HG02840 (cell line): ENCODE results near the gene OSTC.

ENCODE experiments used
- ATAC-seq: cut with Tn5 transposase; IDR thresholded peaks from one replicate; pipeline ENCODE4 v1.9.1; 2021; ENCODE audit warnings: mild to moderate bottlenecking, moderate library complexity, moderate number of reproducible peaks; ENCODE audit not compliant: unreplicated experiment, low FRiP score

OSTC gene

GRCh38 chr4:108644237-108644636 lies 6.2 kb upstream of the OSTC start:
- ATAC-seq: no peak

- ATAC-seq: no peak
Observed at GRCh38 chr4:108646706-108647105, 3.7 kb upstream of the OSTC start.

GRCh38 chr4:108649863-108650211 lies 562 bp upstream of the OSTC start:
- peak; percentile 16 for ATAC-seq

GRCh38 chr4:108651014-108651791 lies 804 bp downstream of the OSTC start:
- ATAC-seq: no peak

GRCh38 chr4:108662629-108663028 lies 12.2 kb downstream of the OSTC start:
- ATAC-seq: no peak

GRCh38 chr4:108674356-108674977 lies 24.1 kb downstream of the OSTC start:
- ATAC-seq: no peak

GRCh38 chr4:108681321-108681809 lies 31.0 kb downstream of the OSTC start:
- no peak for ATAC-seq

- no peak for ATAC-seq
Observed at GRCh38 chr4:108683479-108683878, 33.1 kb downstream of the OSTC start.

- ATAC-seq: no peak
Observed at GRCh38 chr4:108685036-108685686, 34.8 kb downstream of the OSTC start.

- ATAC-seq: no peak
Observed at GRCh38 chr4:108690738-108691137, 40.3 kb downstream of the OSTC start.

- ATAC-seq: no peak
Observed at GRCh38 chr4:108693211-108693610, 42.8 kb downstream of the OSTC start.

GRCh38 chr4:108693819-108694218 lies 43.4 kb downstream of the OSTC start:
- ATAC-seq: no peak

GRCh38 chr4:108694423-108694822 lies 44.0 kb downstream of the OSTC start:
- ATAC-seq: no peak

- ATAC-seq: no peak
Observed at GRCh38 chr4:108695062-108695461, 44.7 kb downstream of the OSTC start.

- no peak for ATAC-seq
Observed at GRCh38 chr4:108696160-108696559, 45.8 kb downstream of the OSTC start.

GRCh38 chr4:108700081-108700757 lies 49.8 kb downstream of the OSTC start:
- no peak for ATAC-seq

- ATAC-seq: no peak
Observed at GRCh38 chr4:108702960-108703359, 52.6 kb downstream of the OSTC start.

GRCh38 chr4:108703370-108703769 lies 53.0 kb downstream of the OSTC start:
- no peak for ATAC-seq

GRCh38 chr4:108703966-108704365 lies 53.6 kb downstream of the OSTC start:
- no peak for ATAC-seq

GRCh38 chr4:108706289-108706688 lies 55.9 kb downstream of the OSTC start:
- no peak for ATAC-seq

GRCh38 chr4:108709234-108709633 lies 58.8 kb downstream of the OSTC start:
- no peak for ATAC-seq
